Gastroesophageal sphincter (tissue), 4 donors: ENCODE results near the gene CARF. TPM values are rescaled to one million over a fixed set of nuclear protein-coding genes. Genes with fewer than 3 reads are reported as not detected.

Experiments
- ATAC-seq: fragments of 150-250 bp; one replicate; pipeline ENCODE4 v1.9.1; 2016; ENCODE audit warnings: mild to moderate bottlenecking, moderate library complexity
- H3K27ac ChIP-seq, 4 donors: fragments of 200-600 bp; sonication (generic) in 3 of 4; 1 replicate in 3 of 4; 2 replicates in 1 of 4; pipeline ENCODE4 v1.5.1; 2016 to 2019
- H3K27me3 ChIP-seq: fragments of 200-600 bp; sonication (generic); one replicate; pipeline ENCODE4 v1.5.1; 2019
- H3K36me3 ChIP-seq, 2 donors: fragments of 200-600 bp; sonication (generic); one replicate each; pipeline ENCODE4 v1.5.1; 2019; ENCODE audit warnings: control low read depth in 1 of 2
- H3K4me1 ChIP-seq, 3 donors: fragments of 200-600 bp; sonication (generic); 1 replicate in 2 of 3; 2 replicates in 1 of 3; pipeline ENCODE4 v1.5.1; 2016 to 2019; ENCODE audit warnings: control low read depth in 2 of 3
- H3K4me3 ChIP-seq, 2 donors: fragments of 200-600 bp; sonication (generic); one replicate each; pipeline ENCODE4 v1.5.1; 2019; ENCODE audit warnings: mild to moderate bottlenecking in 1 of 2, moderate library complexity in 1 of 2
- H3K9me3 ChIP-seq, 3 donors: fragments of 200-600 bp; sonication (generic); one replicate each; pipeline ENCODE4 v1.5.1; 2017 to 2019; ENCODE audit warnings: control low read depth in 2 of 3
- CTCF ChIP-seq, 4 experiments: fragments of 200-600 bp in 2 of 4; fragments of 450-650 bp in 2 of 4; sonication (generic) in 1 of 4; IDR thresholded peaks; one replicate each; pipeline ENCODE4 v1.5.1; 2017 to 2019; ENCODE audit warnings: antibody characterized with exemption in 4 of 4, mild to moderate bottlenecking in 2 of 4, moderate library complexity in 2 of 4
- EP300 ChIP-seq: sonication (generic); formaldehyde crosslinking; IDR thresholded peaks from one replicate; pipeline ENCODE4 v1.6.1; 2017; ENCODE audit warnings: antibody characterized with exemption, mild to moderate bottlenecking
- POLR2A ChIP-seq, 2 donors: fragments of 450-650 bp; IDR thresholded peaks; one replicate each; pipeline ENCODE4 v1.6.1; 2017; ENCODE audit warnings: antibody characterized with exemption in 2 of 2, mild to moderate bottlenecking in 2 of 2, moderate library complexity in 1 of 2
- POLR2AphosphoS5 ChIP-seq: sonication (generic); formaldehyde crosslinking; IDR thresholded peaks from one replicate; pipeline ENCODE4 v1.6.1; 2017; ENCODE audit warnings: antibody characterized with exemption
- WGBS, 2 donors: methylation state at CpG; one replicate each; pipeline ENCODE4 v1.1.5; 2018; ENCODE audit warnings: low coverage in 1 of 2; 5-methylcytosine and 5-hydroxymethylcytosine counted together
- total RNA-seq, 4 donors: library from RNA; depleted of rRNA; stranded (reverse); fragments of >200 nt; gene quantifications; one replicate each; pipeline ENCODE4 v1.1.0, GENCODE V29; 2016

Gene CARF
- total RNA-seq, 4 donors from 2014 or later = 8.6 to 15.7 (median 9.7) TPM

DNA sequence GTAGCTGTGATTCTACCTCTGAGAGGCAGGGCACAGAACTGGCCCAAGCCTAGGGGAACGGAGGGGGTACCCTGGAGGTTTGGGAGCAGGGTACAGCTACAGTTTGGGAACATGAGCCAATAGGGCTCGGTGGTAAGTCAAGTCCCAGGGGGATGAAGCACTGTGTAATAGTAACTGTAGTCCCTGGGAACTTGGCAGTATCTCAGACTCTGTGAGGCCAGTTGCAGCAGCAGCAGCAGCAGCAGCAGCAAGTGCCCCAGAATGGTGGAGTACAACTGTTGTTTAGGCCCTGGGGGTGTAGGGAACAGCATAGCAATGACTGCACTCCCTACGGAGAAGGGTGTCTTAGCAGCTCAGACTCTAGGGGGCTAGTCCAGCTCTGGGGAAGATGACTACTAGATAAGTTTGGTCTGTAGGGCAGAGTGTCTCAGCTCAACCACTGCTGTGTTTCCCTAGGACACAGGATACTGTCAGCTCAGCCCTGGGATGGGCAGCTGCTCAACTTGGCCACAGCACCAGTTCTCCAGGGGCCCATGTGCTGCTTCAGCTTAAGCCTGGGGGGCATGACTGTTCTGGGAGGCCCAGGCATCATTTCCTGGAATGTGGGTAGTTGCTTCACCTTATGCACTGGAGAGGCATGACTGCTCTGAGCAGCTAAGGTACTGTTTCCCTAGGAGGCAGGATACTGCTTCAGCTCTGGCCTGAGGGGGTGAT, 20.5 kb downstream of the CARF start:
- Histone ChIP-seq H3K4me1 (no peaks in the 10 kb centered on the region), H3K4me3 (no peak overlapping the region), H3K9me3 (no peaks in the 10 kb centered on the region), H3K36me3 (peaks cover 0 to 56% of the 10 kb centered on the region in 2 donors), H3K27ac (no peak overlapping the region), H3K27me3 (no peaks in the 10 kb centered on the region)
- TF ChIP-seq CTCF (IDR thresholded peaks at IDR 0.05) (no peak), EP300 (no peak), POLR2A (IDR thresholded peaks at IDR 0.05) (no peak), POLR2AphosphoS5 (no peak)
- 80 to 100% methylated on average over 1 of the region's 3 CpGs for WGBS, 2 donors
- ATAC-seq = no peak

DNA sequence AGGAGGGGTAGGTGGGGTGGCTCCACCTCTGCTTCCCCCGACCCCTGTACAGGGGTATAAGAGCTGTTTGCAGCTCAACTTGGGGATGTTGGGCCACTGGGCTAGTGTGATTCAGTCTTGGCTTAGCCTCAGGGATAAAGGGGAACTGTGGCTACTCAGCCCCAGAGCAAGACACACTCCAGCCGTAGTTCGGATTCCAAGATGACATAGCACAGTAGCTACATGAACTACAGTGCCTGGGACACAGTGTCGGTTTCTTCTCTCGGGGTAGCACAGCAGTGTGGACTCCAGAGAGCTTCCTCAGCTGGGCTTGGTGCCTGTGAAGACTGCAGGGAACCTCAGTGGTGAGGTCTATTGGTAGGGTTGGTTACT, 21.1 kb downstream of the CARF start:
- H3K9me3 ChIP-seq = no peaks in the 10 kb centered on the region
- ATAC-seq = no peak
- no peaks in the 10 kb centered on the region for H3K27me3 ChIP-seq
- 100% methylated on average over 3 of the region's 5 CpGs; no CpG with 5 or more reads in 1 of the 2 donors for WGBS, 2 donors
- peaks cover 0 to 52% of the 10 kb centered on the region in 2 donors for H3K36me3 ChIP-seq
- no peak overlapping the region for H3K4me3 ChIP-seq
- H3K4me1 ChIP-seq = no peaks in the 10 kb centered on the region
- H3K27ac ChIP-seq = no peak overlapping the region
- no peak for TF ChIP-seq POLR2AphosphoS5
- no peak for TF ChIP-seq POLR2A (IDR thresholded peaks at IDR 0.05)
- TF ChIP-seq EP300 = no peak

GRCh38 chr2:202933958-202934357, 21.9 kb downstream of the CARF start:
- 79 to 96% methylated on average over 2 of the region's 2 CpGs for WGBS, 2 donors
- Histone ChIP-seq H3K4me3 (no peak overlapping the region), H3K36me3 (peaks cover 0 to 53% of the 10 kb centered on the region in 2 donors), H3K9me3 (peaks cover 0 to 4% (median 0%) of the 10 kb centered on the region in 3 donors), H3K4me1 (no peaks in the 10 kb centered on the region), H3K27me3 (no peaks in the 10 kb centered on the region), H3K27ac (no peak overlapping the region)
- ATAC-seq = no peak
- no peak for TF ChIP-seq EP300
- TF ChIP-seq CTCF (IDR thresholded peaks at IDR 0.05) = no peak
- no peak for TF ChIP-seq POLR2A (IDR thresholded peaks at IDR 0.05)

- no peaks in the 10 kb centered on the region for H3K4me1 ChIP-seq
- no peak overlapping the region for H3K4me3 ChIP-seq
- peaks cover 0 to 56% of the 10 kb centered on the region in 2 donors for H3K36me3 ChIP-seq
- no peaks in the 10 kb centered on the region for H3K27me3 ChIP-seq
- H3K27ac ChIP-seq = no peak overlapping the region
- H3K9me3 ChIP-seq = peaks cover 0 to 4% (median 0%) of the 10 kb centered on the region in 3 donors
- ATAC-seq = no peak
- TF ChIP-seq CTCF (IDR thresholded peaks at IDR 0.05) = no peak
- TF ChIP-seq POLR2A (IDR thresholded peaks at IDR 0.05) = no peak
- no peak for TF ChIP-seq POLR2AphosphoS5
- no peak for TF ChIP-seq EP300
- WGBS, 2 donors = no CpG with 5 or more reads among the region's 2 CpGs
These were observed 22.4 kb downstream of the CARF start for GRCh38 chr2:202934456-202934855.

- Histone ChIP-seq H3K27ac (no peak overlapping the region), H3K4me1 (no peaks in the 10 kb centered on the region), H3K4me3 (no peak overlapping the region), H3K36me3 (peaks cover 0 to 59% of the 10 kb centered on the region in 2 donors), H3K9me3 (peaks cover 0 to 4% (median 0%) of the 10 kb centered on the region in 3 donors), H3K27me3 (no peaks in the 10 kb centered on the region)
- TF ChIP-seq POLR2A (IDR thresholded peaks at IDR 0.05) (no peak), EP300 (no peak), CTCF (IDR thresholded peaks at IDR 0.05) (no peak), POLR2AphosphoS5 (no peak)
- ATAC-seq = no peak
- WGBS, 2 donors = 94 to 100% methylated on average over 3 of the region's 3 CpGs
These were observed 26.9 kb downstream of the CARF start for GRCh38 chr2:202938960-202939359.
